NCI-H82 (cell line): ENCODE measurements around the gene NCF4.

Source experiments
- DNase-seq: peaks from one replicate; lab custom pipeline; 2025; lab: John Stamatoyannopoulos, UW

Gene NCF4

DNA sequence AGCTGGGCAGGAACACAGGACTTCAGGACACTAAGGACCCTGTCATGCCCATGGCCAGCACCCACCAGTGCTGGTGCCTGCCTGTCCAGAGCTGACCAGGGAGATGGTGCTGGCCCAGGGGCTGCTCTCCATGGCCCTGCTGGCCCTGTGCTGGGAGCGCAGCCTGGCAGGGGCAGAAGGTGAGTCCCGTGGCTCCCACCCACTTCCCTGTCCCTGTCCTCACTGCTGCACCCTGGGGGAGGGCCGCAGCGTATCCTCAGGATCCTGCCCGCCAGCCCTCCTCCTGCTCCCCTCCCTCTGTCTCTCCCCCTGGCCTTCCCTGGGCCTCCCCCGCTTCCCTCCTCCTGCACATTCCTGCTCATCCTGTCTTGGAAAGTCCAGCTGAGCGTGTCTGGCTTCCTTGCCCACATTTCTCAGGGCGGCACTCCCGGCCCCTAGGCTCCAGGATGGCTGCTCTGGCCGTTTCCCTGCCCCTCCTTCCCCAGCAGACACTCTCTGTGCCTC, 61.4 kb downstream of the NCF4 start:
- no peak for DNase-seq

DNA sequence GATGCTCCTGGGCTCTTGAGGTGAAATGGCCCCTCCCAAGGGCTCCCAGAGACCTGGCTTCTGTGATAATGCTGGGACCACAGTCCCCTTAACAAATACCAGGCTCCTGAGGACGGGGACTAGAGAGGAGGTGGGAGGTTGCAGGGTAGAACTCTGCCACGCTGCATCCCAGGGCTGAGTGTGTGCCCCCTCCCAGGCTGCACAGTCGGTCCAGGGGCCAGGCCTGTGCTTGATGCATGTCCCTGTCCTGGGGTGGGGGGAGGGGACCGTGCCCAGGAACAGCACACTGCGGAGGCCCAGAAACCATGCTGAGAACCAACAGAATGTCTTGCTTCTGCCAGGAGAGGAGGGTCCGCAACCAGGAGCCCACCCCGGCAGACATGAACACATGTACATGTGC, 61.9 kb downstream of the NCF4 start:
- DNase-seq = no peak

DNA sequence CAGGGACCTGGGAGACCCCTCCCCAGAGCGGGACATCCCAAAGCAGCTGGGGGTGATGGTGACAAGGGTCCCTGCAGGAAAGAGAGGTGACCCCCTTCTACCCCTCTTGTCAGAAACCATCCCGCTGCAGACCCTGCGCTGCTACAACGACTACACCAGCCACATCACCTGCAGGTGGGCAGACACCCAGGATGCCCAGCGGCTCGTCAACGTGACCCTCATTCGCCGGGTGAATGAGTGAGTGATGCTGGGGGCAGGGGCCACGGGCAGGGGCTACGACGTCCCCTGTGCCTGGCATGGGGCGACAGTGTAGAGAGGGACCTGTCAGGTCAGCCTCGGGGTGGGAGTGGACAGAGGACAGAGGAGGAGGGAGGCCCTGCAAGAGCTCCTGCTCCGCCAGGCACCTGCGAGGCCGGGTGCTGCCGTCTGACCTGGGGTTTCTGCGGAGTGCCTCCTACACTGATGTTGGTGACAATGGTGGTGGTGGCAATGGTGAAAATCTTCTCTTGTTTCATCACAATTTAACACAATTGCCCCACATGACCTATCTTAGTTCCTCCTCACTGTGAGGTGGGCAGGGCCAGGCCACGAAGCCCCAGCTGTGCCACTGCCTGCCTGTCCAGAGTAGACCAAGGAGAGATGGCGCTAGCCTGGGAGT, 62.5 kb downstream of the NCF4 start:
- DNase-seq = no peak

GRCh38 chr22:36924151-36924698, 63.4 kb downstream of the NCF4 start:
- DNase-seq = no peak

GRCh38 chr22:36925388-36926290, 64.8 kb downstream of the NCF4 start:
- DNase-seq = no peak

DNA sequence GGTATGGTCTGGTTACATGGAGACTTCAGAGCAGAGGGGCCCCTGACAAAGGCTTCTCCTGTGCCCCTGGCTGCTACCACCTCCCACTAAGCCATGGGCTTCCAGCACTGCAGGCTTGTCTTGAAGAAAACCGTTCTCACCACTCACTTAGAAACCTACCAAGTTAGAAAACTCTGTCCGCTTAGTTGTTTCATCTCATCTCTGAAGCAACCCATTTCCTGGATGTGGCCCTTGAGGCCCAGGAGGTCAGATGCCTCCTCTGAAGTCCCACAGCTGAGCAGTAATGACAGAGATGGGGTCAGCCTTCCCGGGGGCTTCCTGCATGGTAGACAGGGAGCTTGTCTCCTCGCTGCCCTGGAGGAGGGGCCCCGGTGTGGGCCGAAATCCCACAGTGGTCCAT, 65.5 kb downstream of the NCF4 start:
- DNase-seq = no peak

DNA sequence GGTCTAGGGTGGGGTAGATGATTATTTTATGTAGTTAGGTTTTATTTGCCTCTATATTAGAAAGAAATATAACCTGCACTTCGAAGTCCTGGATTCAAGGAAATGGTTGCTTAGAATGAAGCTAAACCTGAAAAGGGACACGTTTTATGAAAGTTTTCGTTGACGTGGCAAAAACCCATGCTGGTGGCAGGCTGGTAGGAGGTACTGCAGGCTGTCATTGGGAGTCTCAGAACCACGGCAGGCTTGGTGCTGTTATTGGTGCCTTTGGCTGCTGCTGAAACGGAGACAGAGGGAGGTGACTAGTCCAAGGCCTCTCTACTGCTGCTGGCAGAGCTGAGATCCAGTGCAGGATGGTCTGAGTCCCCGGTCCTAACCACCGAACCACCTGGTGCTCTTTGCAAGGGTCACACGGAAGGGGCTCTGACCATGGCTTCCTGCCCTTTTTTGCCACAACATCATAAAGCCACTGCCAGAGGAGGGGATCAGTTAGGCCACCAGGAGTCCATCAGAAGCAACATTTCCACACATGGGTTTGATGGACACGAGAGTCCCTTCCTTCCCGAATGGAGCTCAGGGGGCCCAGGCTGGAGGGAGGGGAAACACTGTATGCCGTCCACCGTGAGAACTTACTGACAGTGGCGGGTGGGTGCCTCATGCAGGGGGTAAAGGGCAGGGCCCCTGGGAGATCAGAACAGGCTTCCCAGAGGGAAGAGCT, 66.1 kb downstream of the NCF4 start:
- no peak for DNase-seq
